K562 (cell line): Measurements from ENCODE around the gene SLC16A5. TPM values are rescaled to one million over a fixed set of nuclear protein-coding genes. Genes with fewer than 3 reads are reported as not detected.
A peak's percentile ranks its signal among the peaks of the same experiment; 100 is the strongest.

ENCODE experiments used
- CCAR2 ChIP-seq: fragments of 200-400 bp; formaldehyde crosslinking; IDR thresholded peaks from 2 replicates; pipeline ENCODE4 v1.6.1; 2017; ENCODE audit warnings: mild to moderate bottlenecking, low read depth, low read length
- CREB3L1 ChIP-seq: fragments of 450-650 bp; IDR thresholded peaks from 2 replicates; pipeline ENCODE4 v1.6.1; 2014; ENCODE audit warnings: low read depth, mild to moderate bottlenecking, moderate library complexity, borderline replicate concordance
- ELK1 ChIP-seq: sonication (generic); formaldehyde crosslinking; IDR thresholded peaks from 2 replicates; pipeline ENCODE4 v1.8.1; 2022; ENCODE audit warnings: missing genetic modification reagents
- GATA2 ChIP-seq: sonication (generic); formaldehyde crosslinking; IDR thresholded peaks from 2 replicates; pipeline ENCODE4 v1.4.0; 2020; ENCODE audit warnings: mild to moderate bottlenecking, missing genetic modification reagents
- MAFF ChIP-seq: IDR thresholded peaks from 2 replicates; pipeline ENCODE4 v1.6.1; 2012; ENCODE audit warnings: low read length, improper control_type of control experiment
- MAFG ChIP-seq: fragments of 450-650 bp; conservative IDR thresholded peaks from 2 replicates; pipeline ENCODE4 v1.6.1; 2016; ENCODE audit warnings: missing genetic modification characterization, missing compliant biosample characterization
- MCM5 ChIP-seq: fragments of 450-650 bp; IDR thresholded peaks from 2 replicates; pipeline ENCODE4 v1.6.1; 2016; ENCODE audit warnings: low read depth
- MLLT1 ChIP-seq, 2 experiments: fragments of 450-650 bp; IDR thresholded peaks; 2 replicates each; pipeline ENCODE4 v1.6.1; 2016
- MXI1 ChIP-seq: IDR thresholded peaks from 2 replicates; pipeline ENCODE4 v1.6.1; 2011; ENCODE audit warnings: low read depth, mild to moderate bottlenecking, improper control_type of control experiment, low read length
- PHTF2 ChIP-seq: fragments of 250-450 bp; sonication (Bioruptor Pico); IDR thresholded peaks from 2 replicates; pipeline ENCODE4 v1.5.0; 2021; ENCODE audit warnings: mild to moderate bottlenecking
- RBM39 ChIP-seq: fragments of 200-400 bp; formaldehyde crosslinking; optimal IDR thresholded peaks from 2 replicates; pipeline ENCODE3; 2018; ENCODE audit warnings: low read depth, low read length
- SPI1 ChIP-seq: IDR thresholded peaks from 2 replicates; pipeline ENCODE4 v1.6.1; 2011; ENCODE audit warnings: low read depth, low read length, control low read depth, borderline replicate concordance
- ZBTB2 ChIP-seq: fragments of 450-650 bp; IDR thresholded peaks from 2 replicates; pipeline ENCODE4 v1.6.1; 2016; ENCODE audit warnings: antibody characterized with exemption
- ZKSCAN3 ChIP-seq: fragments of 250-450 bp; sonication (Bioruptor Pico); IDR thresholded peaks from 2 replicates; pipeline ENCODE4 v1.4.0; 2020
- ZMIZ1 ChIP-seq, 2 experiments: fragments of 150-350 bp in 1 of 2; IDR thresholded peaks; 2 replicates each; pipeline ENCODE4 v1.6.1; 2012 to 2016; ENCODE audit warnings: low read depth in 2 of 2, low read length in 2 of 2, mild to moderate bottlenecking in 1 of 2, moderate library complexity in 1 of 2
- ZNF280A ChIP-seq: fragments of 450-650 bp; IDR thresholded peaks from 2 replicates; pipeline ENCODE4 v1.6.1; 2018; ENCODE audit warnings: mild to moderate bottlenecking, low read depth; ENCODE audit not compliant: partially characterized antibody
- polyA plus RNA-seq, 8 experiments: library from polyadenylated mRNA; depleted of rRNA in 4 of 8; stranded (reverse) in 5 of 8; unstranded in 3 of 8; fragments of >200 nt; fragmentation: Nextera tagmentation in 2 of 8; fragmentation: Illumina TruSeq in 1 of 8; extraction: Ambion mirVana in 2 of 8; extraction: Trizol in 1 of 8; gene quantifications; 2 replicates each; pipeline versions ENCODE4 v1.2.1 to v1.2.3, GENCODE V29; 2011 to 2014; ENCODE audit warnings: inconsistent platforms in 1 of 8, missing spikeins in 1 of 8
- total RNA-seq, 7 experiments: library from RNA; depleted of rRNA in 6 of 7; stranded (reverse); fragments of >200 nt in 6 of 7; fragmentation: Illumina TruSeq in 2 of 7; extraction: Trizol in 2 of 7; gene quantifications; 2 replicates each; pipeline versions ENCODE4 v1.2.1 to v1.2.3, GENCODE V29; 2011 to 2021; ENCODE audit warnings: low replicate concordance in 1 of 7

SLC16A5 gene
- total and polyA plus RNA-seq, 9 of the 15 experiments (the other 6 are each of a cell fraction or from before 2014, with no cell fraction given): 0.06 to 2.6 (median 0.91) TPM

GRCh38 chr17:75046407-75047289 lies 41.1 kb upstream of the SLC16A5 start, which contains the start of the genes ATP5PD and KCTD2 (continued):
- TF ChIP-seq ZBTB2 (no peak), ZNF280A (no peak), PHTF2 (no peak), RBM39 (no peak), GATA2 (CRISPR knock-in tag) (no peak), MAFG (tag) (no peak), ELK1 (no peak), ZMIZ1 (IDR thresholded peaks at IDR 0.05; ENCODE audit: low read depth in 2 of 2, low read length in 2 of 2) (no peak; a peak in 1 of 4 replicates), CCAR2 (no peak), MLLT1 (IDR thresholded peaks at IDR 0.05) (no peak; a peak in 1 of 4 replicates), MCM5 (no peak), CREB3L1 (peak; percentile 51; the same call in 1 of the 2 replicates), ZKSCAN3 (CRISPR knock-in tag) (no peak), MXI1 (peak; percentile 15; the same call in 1 of the 2 replicates), MAFF (no peak; the same call in 1 of the 2 replicates), SPI1 (peak; percentile 55; the same call in 1 of the 2 replicates)
